Right ventricle myocardium superior (tissue), 1 donor: ENCODE results near the gene EXOC4. TPM values are rescaled to one million over a fixed set of nuclear protein-coding genes. Genes with fewer than 3 reads are reported as not detected.

Experiments
- ATAC-seq: fragments of 200-7000 bp; cut with Tn5 transposase; one replicate; pipeline ENCODE4 v1.9.1; 2020; ENCODE audit warnings: mild to moderate bottlenecking; ENCODE audit not compliant: poor library complexity
- DNase-seq: peaks from one replicate; pipeline ENCODE4 v3.0.0-alpha.2; 2020
- intact Hi-C: fragments of 100-400 bp; cut with DNase I; formaldehyde crosslinking; loops from one replicate; pipeline ENCODE4 v1.11.2; 2022
- total RNA-seq: library from RNA; stranded (reverse); fragmentation: NEBNext Ultra II Directional; extraction: Animal tissue kit (Norgen Biotek cat#: 25700); gene quantifications from one replicate; pipeline ENCODE4 v1.2.1, GENCODE V29; 2021
- donor health status: DM: no; HTN: yes; CAD: no; lungs with severe emphysema.

EXOC4 gene
- total RNA-seq, 1 donor from 2014 or later, result 32.5 TPM

DNA sequence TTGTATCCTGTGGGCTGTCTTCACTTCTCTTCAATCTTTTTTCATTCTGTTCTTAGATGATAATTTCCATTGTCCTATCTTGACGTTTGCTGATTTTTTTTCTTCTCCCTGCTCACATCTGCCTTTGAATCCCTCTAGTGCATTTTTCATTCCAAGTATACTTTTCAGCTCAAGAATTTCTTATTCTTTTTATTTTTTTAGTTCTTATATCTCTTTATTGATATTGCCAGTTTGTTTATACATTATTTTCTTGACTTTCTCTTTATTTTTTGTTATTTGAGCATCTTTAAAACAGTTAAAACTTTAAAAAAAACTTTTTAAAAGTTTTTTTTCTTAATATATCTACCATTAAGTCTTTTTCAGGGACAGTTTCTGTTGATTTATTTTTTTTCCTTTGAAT is 100.9 kb downstream of the EXOC4 start:
- ATAC-seq (no peak), DNase-seq (no peak)
- intact Hi-C loops, result no loop called here

DNA sequence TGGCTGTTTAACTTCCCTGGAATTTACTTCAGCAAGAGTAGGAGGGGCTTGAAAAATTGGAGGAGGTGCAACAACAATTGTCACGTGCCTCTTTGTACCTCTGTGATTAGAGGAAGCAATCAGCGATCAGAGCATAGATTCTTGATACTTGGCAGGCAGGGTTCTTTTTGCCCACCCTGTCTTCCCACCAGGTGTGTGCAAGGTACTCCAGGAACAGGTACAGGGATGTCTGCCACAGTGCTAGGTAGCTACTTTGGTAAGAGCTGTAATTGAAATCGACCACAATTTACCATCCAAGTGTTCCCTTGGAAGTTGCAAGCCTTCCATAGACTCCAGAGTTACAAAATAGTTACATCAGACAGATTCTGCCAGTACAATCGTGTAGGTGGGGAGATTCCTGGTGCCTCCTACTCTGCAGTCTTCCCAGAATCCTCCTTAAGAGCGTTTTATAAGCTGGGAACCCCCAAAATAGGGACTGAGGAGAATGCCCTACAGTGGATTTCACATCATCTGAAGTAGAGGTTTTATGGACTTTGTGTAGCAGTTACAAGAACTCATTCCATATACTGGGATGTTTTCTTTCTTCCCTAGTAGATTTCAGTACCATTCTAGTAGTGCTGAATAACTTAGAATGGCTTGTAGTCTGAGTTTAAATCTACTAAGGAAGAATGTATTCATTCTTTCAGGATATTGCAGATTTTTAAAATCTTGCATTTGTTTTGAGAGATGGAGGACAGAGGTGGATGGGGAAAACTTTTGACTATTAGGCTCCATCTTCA is 101.9 kb downstream of the EXOC4 start:
- DNase-seq (no peak), ATAC-seq (no peak)
- intact Hi-C loops, result no loop called here

DNA sequence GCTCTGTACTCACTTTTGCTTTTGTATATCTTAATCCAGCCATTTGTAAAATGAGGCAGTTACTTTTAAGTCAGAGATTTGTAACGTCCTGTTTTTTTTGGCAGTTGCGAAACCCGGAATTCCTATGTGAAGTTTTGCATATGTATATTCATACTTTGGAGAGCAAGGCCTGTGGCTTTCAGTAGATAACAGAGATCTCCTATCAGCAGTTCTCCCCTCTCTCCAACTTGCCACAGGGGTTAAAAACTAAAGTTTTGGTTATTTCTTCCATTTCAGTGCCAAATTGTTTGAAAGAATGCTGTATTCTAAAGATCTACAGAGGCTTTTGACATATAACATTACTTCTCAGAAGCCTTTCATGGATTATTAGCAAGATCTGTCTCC is 102.4 kb downstream of the EXOC4 start:
- DNase-seq (no peak), ATAC-seq (no peak)
- intact Hi-C loops, result no loop called here

DNA sequence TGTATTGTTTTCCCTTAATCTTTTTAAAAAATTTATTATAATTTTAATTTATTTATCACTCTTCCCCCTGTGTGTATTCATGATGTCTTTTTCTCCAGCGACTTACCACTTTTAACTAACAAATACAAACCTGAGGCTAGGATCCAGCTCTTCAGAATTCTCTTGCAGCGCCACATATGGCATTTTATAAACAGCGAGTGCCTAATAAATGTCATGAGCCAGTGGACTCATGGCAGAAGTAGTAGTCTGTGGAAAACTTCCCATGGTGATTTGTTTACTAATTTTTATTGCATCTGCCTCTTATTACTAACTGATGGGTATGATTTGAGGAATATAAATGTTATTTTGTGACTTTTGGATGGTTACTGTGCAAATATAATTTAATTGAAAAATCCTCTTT is 102.9 kb downstream of the EXOC4 start:
- no peak for ATAC-seq
- intact Hi-C loops, result no loop called here
- no peak for DNase-seq

DNA sequence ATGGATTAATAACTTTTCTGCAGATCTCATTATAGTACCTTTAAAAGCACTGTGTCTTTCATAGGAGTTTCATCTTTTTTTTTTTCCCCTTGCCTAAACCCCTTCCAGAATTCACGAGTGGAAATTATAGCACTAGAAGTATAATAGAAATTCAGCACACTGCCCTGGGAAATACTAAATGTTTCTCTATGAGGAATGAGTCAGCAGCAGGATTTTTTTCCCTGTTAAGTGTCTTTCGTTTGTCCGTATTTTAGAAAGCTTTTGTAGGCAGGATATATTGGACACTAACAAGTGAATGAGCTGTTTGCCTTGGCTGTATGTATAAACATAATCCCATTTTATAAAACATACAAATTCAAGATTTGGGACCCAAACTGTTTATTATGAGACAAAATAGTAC is 105.8 kb downstream of the EXOC4 start:
- DNase-seq (no peak), ATAC-seq (no peak)
- intact Hi-C loops, result no loop called here

DNA sequence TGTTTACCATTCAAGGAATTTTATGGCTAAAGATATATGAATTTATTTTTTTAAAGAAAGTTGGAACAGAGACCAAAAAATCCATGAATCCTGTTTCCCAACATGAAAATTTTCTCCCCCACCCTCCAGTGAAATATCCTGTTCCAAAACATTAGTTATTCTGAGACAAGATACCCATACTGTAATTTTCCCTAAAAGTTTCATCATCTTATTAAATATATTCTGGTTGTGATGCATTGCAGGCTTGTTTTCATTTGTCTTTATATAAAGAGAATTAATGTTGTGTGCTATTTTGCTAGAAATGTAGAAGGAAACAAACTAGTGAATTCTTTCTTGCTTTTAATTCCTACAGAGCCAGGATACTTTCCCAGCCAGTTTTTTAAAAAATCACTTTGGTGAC is 106.6 kb downstream of the EXOC4 start:
- ATAC-seq (no peak), DNase-seq (no peak)
- intact Hi-C loops, result no loop called here

DNA sequence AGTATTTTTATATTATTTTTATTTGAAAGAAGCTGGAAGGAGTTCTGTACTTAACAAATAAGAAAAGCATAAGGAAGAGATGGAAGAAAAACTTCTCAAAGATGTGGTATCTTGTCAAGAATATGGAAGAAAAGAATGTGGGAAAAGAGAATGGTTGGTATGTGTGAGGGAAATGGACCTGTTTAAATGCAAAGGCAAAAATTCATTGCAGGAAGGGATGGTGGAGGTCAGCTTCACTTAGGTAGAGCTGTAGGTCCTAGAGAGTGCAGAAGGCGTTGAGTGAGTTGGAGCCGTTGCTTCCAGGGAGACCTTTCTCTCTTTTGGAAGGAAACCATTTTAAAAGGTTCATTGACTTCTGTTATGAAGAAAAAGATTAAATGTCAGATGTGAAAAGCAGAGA is 107.3 kb downstream of the EXOC4 start:
- DNase-seq (no peak), ATAC-seq (no peak)
- intact Hi-C loops, result no loop called here

DNA sequence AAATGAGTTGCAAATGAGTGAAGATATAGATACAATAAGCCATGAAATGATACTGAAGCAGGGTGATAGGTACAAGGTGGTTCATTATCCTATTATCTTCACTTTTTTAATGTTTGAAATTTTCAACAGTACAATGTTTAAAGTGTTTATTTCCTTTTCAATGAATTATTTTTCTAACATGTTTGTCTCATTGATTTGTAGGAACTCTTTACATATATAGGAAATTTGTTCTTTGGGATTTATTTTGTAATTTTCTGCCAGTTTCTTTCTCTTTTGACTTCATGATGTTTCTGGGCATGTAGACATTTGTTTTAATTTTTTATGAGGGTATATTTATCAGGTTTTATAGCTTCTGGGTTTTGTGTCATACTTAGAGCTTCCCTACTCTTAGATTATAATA is 108.9 kb downstream of the EXOC4 start:
- intact Hi-C loops, result no loop called here
- ATAC-seq, result no peak
- DNase-seq, result no peak

DNA sequence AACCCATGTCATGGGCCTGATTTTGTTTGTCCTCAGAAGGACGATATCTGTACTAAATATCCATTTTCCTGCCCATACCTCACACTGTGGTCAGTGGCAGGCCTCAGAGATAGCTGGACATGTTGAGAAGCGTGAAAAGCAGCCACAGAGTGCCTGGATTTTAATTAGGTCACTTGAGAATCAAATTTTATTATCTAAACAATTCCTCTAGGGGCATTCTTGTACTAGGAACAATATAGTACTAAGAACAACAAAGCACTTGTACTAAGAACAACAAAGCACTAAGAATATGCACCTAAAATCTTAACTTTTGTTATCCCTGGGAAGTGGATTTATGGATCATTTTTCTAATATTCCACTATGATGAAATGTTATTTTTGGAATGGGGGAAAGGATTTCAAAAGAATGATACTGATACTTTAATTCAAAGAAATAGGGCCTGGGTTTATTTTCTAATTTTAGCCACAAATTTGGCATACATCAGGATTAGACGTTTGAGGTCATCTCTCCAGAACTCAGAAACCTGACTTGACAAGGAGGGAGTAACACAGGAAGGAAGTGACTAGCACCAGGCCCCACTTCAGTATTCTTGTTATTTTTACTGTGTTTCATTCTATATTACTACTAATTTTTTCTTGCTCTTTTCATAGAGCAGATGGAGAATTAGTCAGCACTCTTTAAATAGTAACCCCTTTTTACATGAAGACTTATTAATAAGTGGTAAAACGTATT is 112.2 kb downstream of the EXOC4 start:
- ATAC-seq (peak; percentile 45), DNase-seq (no peak)
- intact Hi-C loops, result no loop called here

DNA sequence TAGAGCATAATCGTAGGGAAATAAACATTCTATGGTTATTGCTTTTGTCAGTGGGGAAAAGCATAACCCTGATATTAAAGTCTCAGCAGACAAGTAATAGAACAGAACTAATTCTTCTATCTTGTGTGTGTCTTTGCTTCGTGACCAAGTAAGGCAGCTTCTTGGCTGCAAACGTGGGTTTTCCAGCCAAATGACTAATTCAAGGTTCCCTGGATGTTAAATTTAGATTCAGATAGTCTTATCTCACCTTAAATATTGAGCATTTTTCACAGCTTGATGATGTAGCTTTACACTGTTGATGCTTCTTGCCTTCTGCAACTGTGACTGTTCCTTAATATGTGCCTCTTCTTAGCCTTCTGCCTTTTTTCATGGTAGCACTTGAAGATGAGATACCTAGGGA is 113.0 kb downstream of the EXOC4 start:
- intact Hi-C loops, result no loop called here
- ATAC-seq (peak; percentile 65), DNase-seq (no peak)

DNA sequence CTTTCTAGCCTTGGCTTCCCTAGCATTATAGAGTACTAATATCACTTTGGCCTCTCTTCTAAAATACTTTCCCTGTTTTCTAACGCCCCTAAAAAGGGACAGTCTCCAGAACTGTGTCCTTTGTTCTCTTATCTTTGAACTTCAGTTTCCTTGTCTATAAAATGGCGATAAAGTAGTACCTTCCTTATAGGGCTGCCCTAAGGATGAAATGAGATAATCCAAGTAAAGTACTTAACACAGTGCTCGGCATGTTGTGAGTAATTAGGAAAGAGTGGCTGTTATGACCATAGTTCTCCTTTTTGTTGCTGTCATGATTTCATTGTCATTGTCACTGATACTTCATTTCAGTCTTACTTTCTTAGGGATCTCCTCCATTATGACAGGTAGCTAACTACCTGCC is 114.7 kb downstream of the EXOC4 start:
- no peak for ATAC-seq
- DNase-seq, result no peak
- intact Hi-C loops, result no loop called here

DNA sequence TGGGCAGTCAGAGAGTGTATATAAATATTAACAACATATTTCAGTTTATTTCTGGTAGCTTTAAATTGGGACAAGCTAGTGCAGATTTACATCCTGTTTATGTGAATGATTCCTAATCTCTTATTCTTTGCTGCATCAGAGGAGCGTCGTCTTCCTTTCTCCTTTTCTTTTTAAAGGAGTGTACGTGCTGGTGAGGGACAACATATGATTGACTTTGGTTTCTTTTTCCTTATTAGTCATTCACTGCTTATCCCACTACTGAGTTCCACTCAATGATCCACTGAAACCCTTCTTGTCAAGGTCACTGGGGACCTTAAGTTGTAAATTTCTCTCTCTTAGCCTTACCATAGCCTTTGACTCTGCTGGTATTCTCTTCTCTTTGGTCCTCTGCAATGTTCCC is 116.3 kb downstream of the EXOC4 start:
- DNase-seq (no peak), ATAC-seq (no peak)
- intact Hi-C loops, result no loop called here

DNA sequence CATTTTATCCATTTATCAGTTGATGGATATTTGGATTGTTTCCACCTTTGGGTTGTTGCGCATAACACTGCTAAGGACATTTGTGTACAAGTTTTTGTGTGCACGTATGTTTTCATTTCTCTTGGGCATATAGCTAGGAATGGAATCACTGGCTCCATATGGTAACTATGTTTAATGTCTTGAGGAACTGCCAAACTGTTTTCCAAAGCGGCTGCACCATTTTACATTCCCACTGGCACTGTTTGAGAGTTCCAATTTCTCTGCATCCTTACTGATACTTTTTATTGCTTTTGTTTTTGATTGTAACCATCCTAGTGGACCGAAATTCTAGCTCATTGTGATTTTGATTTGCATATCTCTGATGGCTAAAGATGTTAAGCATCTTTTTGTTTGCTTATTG is 118.7 kb downstream of the EXOC4 start:
- DNase-seq (no peak), ATAC-seq (no peak)
- intact Hi-C loops, result no loop called here

DNA sequence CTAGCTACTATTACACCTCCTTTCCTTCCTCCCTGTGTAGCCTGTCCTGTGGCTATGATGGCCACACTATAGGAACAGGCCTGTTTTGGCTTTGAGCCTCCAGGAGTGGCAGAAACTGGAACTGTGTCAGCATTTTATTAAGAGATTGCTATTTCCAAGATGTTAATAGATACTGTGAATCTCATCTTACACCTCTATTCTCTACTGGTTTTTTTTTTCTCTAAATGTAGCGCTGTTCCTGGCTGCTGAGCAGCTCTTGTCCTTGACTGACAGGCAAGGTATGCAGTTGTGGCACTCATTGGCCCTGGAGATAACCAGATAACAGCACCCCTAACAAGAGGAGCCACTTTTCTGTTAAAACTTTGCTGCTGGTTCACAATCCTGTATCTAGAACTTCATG is 119.5 kb downstream of the EXOC4 start:
- ATAC-seq, result no peak
- intact Hi-C loops, result no loop called here
- DNase-seq, result no peak

DNA sequence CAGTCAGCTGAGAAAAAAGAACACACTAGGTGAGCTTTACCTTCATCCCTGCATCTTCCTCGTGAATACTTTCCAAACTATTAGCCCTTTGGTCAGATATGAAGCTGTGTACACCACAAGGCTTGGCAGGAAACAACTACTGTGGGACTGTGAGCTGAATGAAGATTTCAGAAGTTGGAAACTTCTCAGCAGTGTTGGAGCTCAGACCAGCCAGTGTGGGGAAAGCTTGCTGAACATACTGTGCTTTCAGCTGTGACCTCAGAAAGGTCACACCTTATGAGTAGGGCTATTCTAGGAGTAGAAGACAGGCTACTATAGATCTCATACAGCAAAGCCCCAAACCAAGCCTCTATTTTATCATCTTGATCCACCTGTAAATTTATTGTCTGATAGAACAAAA is 123.6 kb downstream of the EXOC4 start:
- intact Hi-C loops, result no loop called here
- DNase-seq (no peak), ATAC-seq (peak; percentile 86)

DNA sequence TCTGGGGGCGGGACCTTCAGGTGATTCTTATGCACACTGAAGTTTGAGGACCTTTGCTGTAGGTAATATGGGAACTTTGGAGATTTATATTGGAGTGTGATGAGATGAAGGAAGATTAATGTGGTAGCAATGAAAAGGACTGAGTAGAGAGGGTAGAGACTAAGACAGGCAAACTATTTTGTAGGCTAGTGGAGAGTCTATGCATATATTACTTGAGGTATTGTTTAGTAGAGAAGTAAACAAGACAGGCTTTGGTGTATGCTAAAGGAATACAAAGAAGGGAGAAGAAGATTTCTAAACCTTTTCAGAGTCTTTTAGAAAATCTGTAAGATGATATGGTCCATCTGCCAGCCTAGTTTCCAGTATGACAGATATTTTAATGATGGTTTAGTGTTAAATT is 129.1 kb downstream of the EXOC4 start:
- DNase-seq, result no peak
- intact Hi-C loops, result no loop called here
- ATAC-seq, result no peak

DNA sequence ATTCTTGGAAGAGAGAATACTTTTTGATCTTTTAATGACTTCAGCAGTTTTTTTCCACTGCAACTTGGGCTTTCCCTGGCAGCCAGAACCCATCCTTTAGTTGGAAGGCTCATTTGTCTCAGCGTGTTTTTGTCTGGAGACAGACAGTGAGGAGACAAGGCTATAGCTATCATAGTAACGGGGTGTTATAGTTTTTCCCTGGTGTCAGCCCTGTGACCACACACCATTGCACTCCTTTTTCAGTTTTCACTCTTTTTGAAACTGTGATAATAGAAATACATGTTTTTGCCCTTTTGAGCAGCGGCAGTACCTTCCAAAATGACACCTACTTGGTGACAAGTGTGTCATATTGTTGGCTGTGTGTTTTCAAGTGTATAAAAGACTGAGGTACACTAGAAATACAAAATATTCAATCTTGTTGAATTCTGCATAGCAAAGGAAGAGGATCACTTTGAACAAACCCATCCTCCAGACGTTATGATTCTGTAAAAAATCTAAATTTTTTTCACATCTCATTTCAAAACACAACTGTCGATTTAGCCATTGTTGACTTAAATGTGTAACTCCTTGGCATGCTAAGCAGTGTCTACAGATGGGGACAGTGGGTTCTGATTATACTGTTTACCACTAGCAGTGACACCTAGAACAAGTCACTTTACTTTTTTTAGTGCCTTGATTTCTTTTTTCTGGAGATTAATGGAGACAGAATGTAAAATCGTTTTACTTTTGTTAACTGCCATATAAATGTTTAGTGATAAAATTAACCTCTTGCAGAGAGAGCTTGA is 130.1 kb downstream of the EXOC4 start:
- intact Hi-C loops, result no loop called here
- ATAC-seq, result no peak
- DNase-seq, result no peak

DNA sequence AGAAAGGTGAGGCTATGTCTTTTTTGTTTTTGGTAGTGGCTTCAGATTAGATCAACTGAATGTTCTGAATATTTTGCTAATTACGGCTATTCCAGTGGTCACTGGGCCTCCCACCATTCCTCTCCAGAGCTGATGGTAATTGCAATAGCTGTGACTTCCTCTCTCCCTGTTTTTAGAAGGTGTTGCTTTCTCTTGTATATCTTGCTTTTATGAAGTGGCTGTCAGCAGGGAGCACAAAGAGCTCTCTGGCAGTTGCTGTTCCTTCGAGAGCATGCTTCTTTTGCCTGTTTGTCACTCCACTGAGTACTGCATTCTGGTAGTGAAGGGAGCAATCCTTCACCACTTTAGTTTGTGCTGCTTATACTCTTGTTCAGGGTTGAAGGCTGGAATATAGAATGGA is 133.3 kb downstream of the EXOC4 start:
- intact Hi-C loops, result no loop called here
- no peak for DNase-seq
- ATAC-seq, result peak; percentile 81

DNA sequence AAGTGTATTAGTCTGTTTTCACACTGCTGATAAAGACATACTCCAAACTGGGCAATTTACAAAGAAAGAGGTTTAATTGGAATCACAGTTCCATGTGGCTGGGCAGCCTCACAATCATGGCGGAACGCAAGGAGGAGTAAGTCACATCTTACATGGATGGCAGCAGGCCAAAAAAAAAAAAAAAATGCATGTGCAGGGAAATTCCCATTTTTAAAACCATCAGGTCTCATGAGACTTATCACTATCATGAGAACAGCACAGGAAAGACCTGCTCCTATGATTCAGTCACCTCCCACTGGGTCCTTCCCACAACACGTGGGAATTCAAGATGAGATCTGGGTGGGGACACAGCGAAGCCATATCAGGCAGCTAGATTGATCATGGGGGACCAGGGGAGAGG is 136.8 kb downstream of the EXOC4 start:
- DNase-seq (no peak), ATAC-seq (no peak)
- intact Hi-C loops, result no loop called here

DNA sequence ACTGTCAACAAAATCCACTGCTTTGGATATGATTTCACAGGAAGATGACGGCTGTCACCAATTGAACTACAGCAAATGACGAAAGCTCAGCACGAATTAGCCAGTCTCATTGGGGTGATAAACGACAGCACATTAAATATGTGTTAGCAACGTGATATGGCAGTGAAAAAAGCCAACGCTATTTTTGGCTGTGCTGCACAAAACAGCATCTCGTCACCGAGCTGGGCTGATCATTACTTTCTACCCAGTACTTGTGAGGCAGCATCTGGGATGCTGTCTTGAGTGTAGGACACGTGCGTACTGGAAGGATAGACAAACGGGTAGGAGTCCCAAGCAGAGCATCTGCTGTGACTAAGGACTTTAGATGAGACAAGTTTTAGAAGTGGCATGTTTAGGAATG is 138.3 kb downstream of the EXOC4 start:
- intact Hi-C loops, result no loop called here
- DNase-seq, result no peak
- no peak for ATAC-seq
